K562 (cell line): Measurements from ENCODE around the gene CNPY2. TPM values are rescaled to one million over a fixed set of nuclear protein-coding genes. Genes with fewer than 3 reads are reported as not detected.

ENCODE experiments used
- CEBPB ChIP-seq: fragments of 450-650 bp; IDR thresholded peaks from 2 replicates; pipeline ENCODE4 v1.6.1; 2016; ENCODE audit warnings: missing genetic modification characterization, missing compliant biosample characterization
- CTCF ChIP-seq, 3 experiments: IDR thresholded peaks in 2 of 3; conservative IDR thresholded peaks in 1 of 3; 2 replicates each; pipeline ENCODE4 v1.5.1; 2011 to 2012; ENCODE audit warnings: low read length in 3 of 3, mild to moderate bottlenecking in 3 of 3, control low read depth in 2 of 3, improper control_type of control experiment in 1 of 3, inconsistent platforms in 1 of 3, low read depth in 1 of 3, mixed read lengths in 1 of 3, moderate library complexity in 1 of 3; ENCODE audit not compliant: insufficient read depth in 2 of 3
- CTCFL ChIP-seq: IDR thresholded peaks from 2 replicates; pipeline ENCODE4 v1.6.1; 2011; ENCODE audit warnings: borderline replicate concordance, low read depth, mild to moderate bottlenecking, moderate library complexity, low read length; ENCODE audit not compliant: insufficient read depth, poor library complexity, severe bottlenecking
- GABPB1 ChIP-seq: sonication (generic); formaldehyde crosslinking; IDR thresholded peaks from 2 replicates; pipeline ENCODE4 v1.8.0; 2022; ENCODE audit warnings: mild to moderate bottlenecking, missing genetic modification reagents
- GTF3C2 ChIP-seq: IDR thresholded peaks from 3 replicates; pipeline ENCODE4 v1.6.1; 2011; ENCODE audit warnings: borderline replicate concordance, mild to moderate bottlenecking, moderate library complexity; ENCODE audit not compliant: insufficient read length; ENCODE audit errors: extremely low read depth
- HMGXB4 ChIP-seq: sonication (generic); formaldehyde crosslinking; IDR thresholded peaks from 2 replicates; pipeline ENCODE4 v1.8.1; 2023; ENCODE audit warnings: mild to moderate bottlenecking, missing genetic modification reagents
- HNRNPL ChIP-seq: fragments of 200-400 bp; formaldehyde crosslinking; IDR thresholded peaks from 2 replicates; pipeline ENCODE4 v1.6.1; 2017; ENCODE audit warnings: low read depth, mild to moderate bottlenecking, low read length
- ILF3 ChIP-seq: fragments of 450-650 bp; IDR thresholded peaks from 2 replicates; pipeline ENCODE4 v1.6.1; 2018; ENCODE audit warnings: antibody characterized with exemption, mild to moderate bottlenecking, moderate library complexity, borderline replicate concordance
- KDM4B ChIP-seq, 2 experiments: fragments of 450-650 bp in 1 of 2; sonication (generic) in 1 of 2; IDR thresholded peaks; 2 replicates each; pipeline ENCODE4 v1.6.1; 2016 to 2017; ENCODE audit warnings: borderline replicate concordance in 2 of 2, antibody characterized with exemption in 1 of 2, low read depth in 1 of 2, mild to moderate bottlenecking in 1 of 2
- MAFF ChIP-seq: IDR thresholded peaks from 2 replicates; pipeline ENCODE4 v1.6.1; 2012; ENCODE audit warnings: low read length, improper control_type of control experiment
- MTF1 ChIP-seq: fragments of 250-450 bp; sonication (Bioruptor Pico); IDR thresholded peaks from 2 replicates; pipeline ENCODE4 v1.9.0; 2021; ENCODE audit warnings: moderate library complexity, mild to moderate bottlenecking, inconsistent platforms, borderline replicate concordance
- PCBP2 ChIP-seq: fragments of 200-400 bp; formaldehyde crosslinking; IDR thresholded peaks from 2 replicates; pipeline ENCODE4 v1.6.1; 2018; ENCODE audit warnings: low read length, low read depth, mild to moderate bottlenecking, moderate library complexity; ENCODE audit not compliant: poor library complexity, severe bottlenecking
- PYGO2 ChIP-seq: fragments of 450-650 bp; IDR thresholded peaks from 2 replicates; pipeline ENCODE4 v1.6.1; 2016; ENCODE audit warnings: mild to moderate bottlenecking, missing genetic modification characterization, moderate library complexity, missing compliant biosample characterization
- RFX5 ChIP-seq: IDR thresholded peaks from 2 replicates; pipeline ENCODE4 v1.6.1; 2011; ENCODE audit warnings: low read depth, mild to moderate bottlenecking, improper control_type of control experiment, low read length
- TBP ChIP-seq: optimal IDR thresholded peaks from 2 replicates; pipeline ENCODE3; 2011; ENCODE audit warnings: low read depth, low read length, improper control_type of control experiment
- ZNF384 ChIP-seq: IDR thresholded peaks from 2 replicates; pipeline ENCODE4 v1.6.1; 2012; ENCODE audit warnings: low read depth, low read length, improper control_type of control experiment
- ZNF431 ChIP-seq: sonication (generic); formaldehyde crosslinking; IDR thresholded peaks from 2 replicates; pipeline ENCODE4 v1.8.0; 2022; ENCODE audit warnings: mild to moderate bottlenecking, missing genetic modification reagents
- ZNF780A ChIP-seq: fragments of 250-450 bp; sonication (Bioruptor Pico); IDR thresholded peaks from 2 replicates; pipeline ENCODE4 v1.5.0; 2021; ENCODE audit warnings: mild to moderate bottlenecking
- polyA plus RNA-seq, 8 experiments: library from polyadenylated mRNA; depleted of rRNA in 4 of 8; stranded (reverse) in 5 of 8; unstranded in 3 of 8; fragments of >200 nt; fragmentation: Nextera tagmentation in 2 of 8; fragmentation: Illumina TruSeq in 1 of 8; extraction: Ambion mirVana in 2 of 8; extraction: Trizol in 1 of 8; gene quantifications; 2 replicates each; pipeline versions ENCODE4 v1.2.1 to v1.2.3, GENCODE V29; 2011 to 2014; ENCODE audit warnings: inconsistent platforms in 1 of 8, missing spikeins in 1 of 8
- total RNA-seq, 7 experiments: library from RNA; depleted of rRNA in 6 of 7; stranded (reverse); fragments of >200 nt in 6 of 7; fragmentation: Illumina TruSeq in 2 of 7; extraction: Trizol in 2 of 7; gene quantifications; 2 replicates each; pipeline versions ENCODE4 v1.2.1 to v1.2.3, GENCODE V29; 2011 to 2021; ENCODE audit warnings: low replicate concordance in 1 of 7

Gene CNPY2
- total and polyA plus RNA-seq, 9 of the 15 experiments (the other 6 are each of a cell fraction or from before 2014, with no cell fraction given): 33.8 to 190 (median 138) TPM

- no peak for TF ChIP-seq PCBP2
- TF ChIP-seq CTCF (IDR thresholded peaks at IDR 0.05 in 2 of 3, conservative IDR thresholded peaks at IDR 0.05 in 1 of 3; ENCODE audit: insufficient read depth in 2 of 3, low read depth in 1 of 3, low read length in 3 of 3): no peak
- TF ChIP-seq KDM4B (IDR thresholded peaks at IDR 0.05; ENCODE audit: borderline replicate concordance in 2 of 2, low read depth in 1 of 2): no peak
- no peak for TF ChIP-seq MTF1
- peak; percentile 74 for TF ChIP-seq TBP
- TF ChIP-seq ZNF780A (CRISPR knock-in tag): no peak
- no peak for TF ChIP-seq HMGXB4 (CRISPR knock-in tag)
- TF ChIP-seq CTCFL: no peak
- TF ChIP-seq ILF3: no peak
- no peak for TF ChIP-seq PYGO2
- no peak for TF ChIP-seq GTF3C2
- TF ChIP-seq MAFF: no peak
- no peak for TF ChIP-seq ZNF431
- TF ChIP-seq HNRNPL: no peak
- TF ChIP-seq GABPB1 (CRISPR knock-in tag): peak; percentile 71
- TF ChIP-seq CEBPB (tag): no peak
- TF ChIP-seq RFX5: no peak
- TF ChIP-seq ZNF384: peak; percentile 73
These were observed 20.8 kb upstream of the CNPY2 start (continued) for GRCh38 chr12:56336361-56337167.
